Ishikawa (cell line): ENCODE results near the gene SYT1.

Experiments
- CEBPB ChIP-seq: IDR thresholded peaks from 2 replicates; pipeline ENCODE4 v1.6.1; 2012
- CREB1 ChIP-seq: IDR thresholded peaks from 2 replicates; pipeline ENCODE4 v1.6.1; 2012; ENCODE audit warnings: low read depth
- EGR1 ChIP-seq: IDR thresholded peaks from 2 replicates; pipeline ENCODE4 v1.6.1; 2012
- EP300 ChIP-seq: IDR thresholded peaks from 2 replicates; pipeline ENCODE4 v1.6.1; 2012; ENCODE audit warnings: borderline replicate concordance
- FOXM1 ChIP-seq: IDR thresholded peaks from 2 replicates; pipeline ENCODE4 v1.6.1; 2012; ENCODE audit warnings: low read depth, borderline replicate concordance
- MAX ChIP-seq: IDR thresholded peaks from 2 replicates; pipeline ENCODE4 v1.6.1; 2012
- NFIC ChIP-seq: IDR thresholded peaks from 2 replicates; pipeline ENCODE4 v1.6.1; 2012
- RAD21 ChIP-seq: IDR thresholded peaks from 2 replicates; pipeline ENCODE4 v1.6.1; 2012; ENCODE audit warnings: low read depth
- REST ChIP-seq: IDR thresholded peaks from 2 replicates; pipeline ENCODE4 v1.6.1; 2012; ENCODE audit warnings: low read depth, mild to moderate bottlenecking
- TAF1 ChIP-seq: IDR thresholded peaks from 2 replicates; pipeline ENCODE4 v1.6.1; 2012; ENCODE audit warnings: low read depth, mild to moderate bottlenecking
- TCF12 ChIP-seq: IDR thresholded peaks from 2 replicates; pipeline ENCODE4 v1.6.1; 2012; ENCODE audit warnings: low read depth
- TEAD4 ChIP-seq: IDR thresholded peaks from 2 replicates; pipeline ENCODE4 v1.6.1; 2012
- USF1 ChIP-seq: IDR thresholded peaks from 2 replicates; pipeline ENCODE4 v1.6.1; 2012
- YY1 ChIP-seq: IDR thresholded peaks from 2 replicates; pipeline ENCODE4 v1.6.1; 2012; ENCODE audit warnings: low read depth
- ZBTB7A ChIP-seq: IDR thresholded peaks from 2 replicates; pipeline ENCODE4 v1.6.1; 2012; ENCODE audit warnings: low read depth

The SYT1 gene

GRCh38 chr12:79183926-79184325, 319.4 kb downstream of the SYT1 start:
- no peak for TF ChIP-seq YY1
- no peak for TF ChIP-seq USF1
- TF ChIP-seq FOXM1, result no peak
- no peak for TF ChIP-seq ZBTB7A
- TF ChIP-seq MAX, result no peak
- TF ChIP-seq REST, result no peak
- no peak for TF ChIP-seq TEAD4
- no peak for TF ChIP-seq CREB1
- no peak for TF ChIP-seq EP300
- no peak for TF ChIP-seq EGR1
- TF ChIP-seq TAF1, result no peak
- TF ChIP-seq NFIC, result no peak
- no peak for TF ChIP-seq RAD21
- TF ChIP-seq CEBPB, result no peak
- no peak for TF ChIP-seq TCF12

- TF ChIP-seq EGR1 (no peak), CREB1 (no peak), ZBTB7A (no peak), EP300 (no peak), RAD21 (no peak), YY1 (no peak), TEAD4 (no peak), REST (no peak), TCF12 (no peak), NFIC (no peak), TAF1 (no peak), MAX (no peak), USF1 (no peak), CEBPB (no peak), FOXM1 (no peak)
Measured at GRCh38 chr12:79186506-79186905, 321.9 kb downstream of the SYT1 start.

- TF ChIP-seq TEAD4 (no peak), RAD21 (no peak), MAX (no peak)
Measured at GRCh38 chr12:79187032-79187431, 322.5 kb downstream of the SYT1 start.

GRCh38 chr12:79191391-79191790, 326.8 kb downstream of the SYT1 start:
- TF ChIP-seq TEAD4, result no peak

- TF ChIP-seq REST (no peak), EP300 (no peak), CREB1 (no peak), CEBPB (no peak), FOXM1 (no peak)
Measured at GRCh38 chr12:79194595-79194994, 330.0 kb downstream of the SYT1 start.

- TF ChIP-seq CEBPB, result no peak
- no peak for TF ChIP-seq TCF12
- TF ChIP-seq CREB1, result no peak
- no peak for TF ChIP-seq MAX
- no peak for TF ChIP-seq EP300
- no peak for TF ChIP-seq TAF1
- no peak for TF ChIP-seq TEAD4
- no peak for TF ChIP-seq RAD21
- no peak for TF ChIP-seq FOXM1
- no peak for TF ChIP-seq YY1
- no peak for TF ChIP-seq USF1
- TF ChIP-seq REST, result no peak
- no peak for TF ChIP-seq ZBTB7A
Measured at GRCh38 chr12:79199166-79199565, 334.6 kb downstream of the SYT1 start.
